SK-N-SH (cell line): ENCODE results near the gene STK32A. TPM values are rescaled to one million over a fixed set of nuclear protein-coding genes. Genes with fewer than 3 reads are reported as not detected.

Experiments used
- CTCF ChIA-PET: fragments of 300-600, 350-600 bp; formaldehyde crosslinking; extraction: SDS; loops from one replicate; lab custom pipeline; 2021; lab: Yijun Ruan, JAX
- POLR2A ChIA-PET: fragments of 350-600 bp; sonication (Branson Sonifier 250); formaldehyde crosslinking; extraction: SDS; loops from one replicate; lab custom pipeline; 2020; ENCODE audit warnings: antibody characterized with exemption, inconsistent platforms; lab: Yijun Ruan, JAX
- DNase-seq: peaks from one replicate; pipeline ENCODE4 v3.0.0; 2012
- H2AFZ ChIP-seq: fragments of 200-600 bp; sonication (generic); 2 replicates; pipeline ENCODE4 v1.8.1; 2016; ENCODE audit warnings: antibody characterized with exemption, mild to moderate bottlenecking, low read depth
- H3F3A ChIP-seq: fragments of 200-600 bp; sonication (generic); replicated peaks from 2 replicates; pipeline ENCODE3; 2016; ENCODE audit warnings: antibody characterized with exemption, mild to moderate bottlenecking; ENCODE audit not compliant: insufficient read depth
- H3K27ac ChIP-seq, 2 experiments: fragments of 200-500 bp in 1 of 2; fragments of 200-600 bp in 1 of 2; sonication (Bioruptor generic) in 1 of 2; sonication (generic), shearing (Covaris generic) in 1 of 2; 2 replicates each; pipeline versions ENCODE4 v1.5.1 to v1.6.1; 2014 to 2016; ENCODE audit warnings: low read depth in 2 of 2, inconsistent platforms in 1 of 2, low read length in 1 of 2, mild to moderate bottlenecking in 1 of 2, mixed read lengths in 1 of 2
- H3K27me3 ChIP-seq: fragments of 200-600 bp; sonication (generic), shearing (Covaris generic); 2 replicates; pipeline ENCODE4 v1.6.1; 2016; ENCODE audit warnings: mixed run types; ENCODE audit not compliant: insufficient read depth
- H3K36me3 ChIP-seq, 2 experiments: fragments of 200-500 bp in 1 of 2; fragments of 200-600 bp in 1 of 2; sonication (Bioruptor generic) in 1 of 2; sonication (generic) in 1 of 2; replicated peaks in 1 of 2; 2 replicates each; pipeline versions ENCODE3 to v1.5.1; 2014 to 2016; ENCODE audit warnings: low read length in 1 of 2, mild to moderate bottlenecking in 1 of 2; ENCODE audit not compliant: insufficient read depth in 2 of 2, control insufficient read depth in 1 of 2
- H3K4me1 ChIP-seq, 2 experiments: fragments of 200-500 bp in 1 of 2; fragments of 200-600 bp in 1 of 2; sonication (Bioruptor generic) in 1 of 2; sonication (generic), shearing (Covaris generic) in 1 of 2; 2 replicates each; pipeline versions ENCODE4 v1.5.1 to v1.6.1; 2014 to 2016; ENCODE audit warnings: low read depth in 1 of 2, low read length in 1 of 2, mixed run types in 1 of 2; ENCODE audit not compliant: insufficient read depth in 2 of 2, control insufficient read depth in 1 of 2
- H3K4me2 ChIP-seq: fragments of 200-600 bp; sonication (generic), shearing (Covaris generic); 2 replicates; pipeline ENCODE4 v1.6.1; 2017; ENCODE audit warnings: mixed run types
- H3K4me3 ChIP-seq, 2 experiments: fragments of 200-500 bp in 1 of 2; fragments of 200-600 bp in 1 of 2; sonication (Bioruptor generic) in 1 of 2; sonication (generic), shearing (Covaris generic) in 1 of 2; 2 replicates each; pipeline versions ENCODE4 v1.5.1 to v1.8.1; 2014 to 2016; ENCODE audit warnings: low read depth in 2 of 2, inconsistent platforms in 1 of 2, low read length in 1 of 2, mild to moderate bottlenecking in 1 of 2, mixed read lengths in 1 of 2, moderate library complexity in 1 of 2
- H3K79me2 ChIP-seq: fragments of 200-600 bp; sonication (generic); 2 replicates; pipeline ENCODE4 v1.8.1; 2017; ENCODE audit warnings: mild to moderate bottlenecking; ENCODE audit not compliant: insufficient read depth
- H3K9ac ChIP-seq: fragments of 200-600 bp; sonication (generic); 2 replicates; pipeline ENCODE4 v1.6.1; 2017; ENCODE audit warnings: mixed run types
- H3K9me2 ChIP-seq: fragments of 200-600 bp; sonication (generic); 2 replicates; pipeline ENCODE4 v1.6.1; 2017; ENCODE audit warnings: mixed run types
- H3K9me3 ChIP-seq: fragments of 200-600 bp; sonication (generic); 2 replicates; pipeline ENCODE4 v1.6.1; 2017; ENCODE audit warnings: mixed run types, mild to moderate bottlenecking, moderate library complexity
- H4K20me1 ChIP-seq: fragments of 200-600 bp; sonication (generic); 2 replicates; pipeline ENCODE4 v1.6.1; 2017; ENCODE audit warnings: mild to moderate bottlenecking, mixed run types; ENCODE audit not compliant: insufficient read depth
- CHD2 ChIP-seq: fragments of 150-350 bp; IDR thresholded peaks from 2 replicates; pipeline ENCODE4 v1.6.1; 2018; ENCODE audit warnings: low read length; ENCODE audit not compliant: partially characterized antibody
- ELF1 ChIP-seq: IDR thresholded peaks from 2 replicates; pipeline ENCODE4 v1.4.0; 2012
- EZH2phosphoT487 ChIP-seq: fragments of 200-600 bp; sonication (generic); IDR thresholded peaks from 2 replicates; pipeline ENCODE4 v1.6.1; 2017; ENCODE audit warnings: low read depth, mixed run types, mild to moderate bottlenecking, antibody characterized with exemption, moderate library complexity, borderline replicate concordance
- FOXM1 ChIP-seq: IDR thresholded peaks from 2 replicates; pipeline ENCODE4 v1.4.0; 2012; ENCODE audit warnings: low read depth, mild to moderate bottlenecking
- MAX ChIP-seq: IDR thresholded peaks from 2 replicates; pipeline ENCODE4 v1.4.0; 2012; ENCODE audit warnings: low read depth
- MEF2A ChIP-seq: IDR thresholded peaks from 2 replicates; pipeline ENCODE4 v1.4.0; 2012; ENCODE audit warnings: low read depth, borderline replicate concordance
- NRF1 ChIP-seq: IDR thresholded peaks from 2 replicates; pipeline ENCODE4 v1.6.1; 2012; ENCODE audit warnings: low read depth, mild to moderate bottlenecking, low read length
- PBX3 ChIP-seq: IDR thresholded peaks from 2 replicates; pipeline ENCODE4; 2012
- RCOR1 ChIP-seq: fragments of 150-350 bp; IDR thresholded peaks from 2 replicates; pipeline ENCODE4 v1.6.1; 2017; ENCODE audit warnings: antibody characterized with exemption, low read length
- REST ChIP-seq: IDR thresholded peaks from 2 replicates; pipeline ENCODE4 v1.6.1; 2012; ENCODE audit warnings: mild to moderate bottlenecking, low read depth, low read length, moderate library complexity
- RXRA ChIP-seq: IDR thresholded peaks from 2 replicates; pipeline ENCODE4 v1.4.0; 2012; ENCODE audit warnings: low read depth, mild to moderate bottlenecking, borderline replicate concordance
- SIN3A ChIP-seq: IDR thresholded peaks from 2 replicates; pipeline ENCODE4 v1.6.1; 2012; ENCODE audit warnings: low read depth, mild to moderate bottlenecking, low read length, moderate library complexity, borderline replicate concordance
- SMC3 ChIP-seq: IDR thresholded peaks from 2 replicates; pipeline ENCODE4 v1.6.1; 2012; ENCODE audit warnings: low read depth, low read length, improper control_type of control experiment
- TAF1 ChIP-seq: IDR thresholded peaks from 2 replicates; pipeline ENCODE4 v1.6.1; 2012; ENCODE audit warnings: low read depth, mild to moderate bottlenecking, low read length, moderate library complexity, borderline replicate concordance
- TCF12 ChIP-seq: IDR thresholded peaks from 2 replicates; pipeline ENCODE4 v1.4.0; 2012
- TEAD4 ChIP-seq: IDR thresholded peaks from 2 replicates; pipeline ENCODE4 v1.4.0; 2012; ENCODE audit warnings: mild to moderate bottlenecking, borderline replicate concordance; ENCODE audit not compliant: insufficient read depth
- USF1 ChIP-seq: IDR thresholded peaks from 2 replicates; pipeline ENCODE4 v1.4.0; 2012; ENCODE audit warnings: low read depth, borderline replicate concordance
- USF2 ChIP-seq: fragments of 150-350 bp; IDR thresholded peaks from 2 replicates; pipeline ENCODE4 v1.6.1; 2017; ENCODE audit warnings: antibody characterized with exemption, low read length, low read depth, borderline replicate concordance
- WGBS: methylation state at CpG from one replicate; pipeline ENCODE4 v1.1.6; 2017; ENCODE audit warnings: low lambda C conversion rate; 5-methylcytosine and 5-hydroxymethylcytosine counted together
- polyA plus RNA-seq, 3 experiments: library from polyadenylated mRNA; depleted of rRNA; stranded (reverse); fragments of >200 nt; gene quantifications; 2 replicates each; pipeline ENCODE4 v1.2.3, GENCODE V29; 2012

The STK32A gene
- polyA plus RNA-seq, 1 of the 3 experiments (the other 2 are of a cell fraction): 0.20 TPM

- no peak for TF ChIP-seq RCOR1
- no peak for TF ChIP-seq TCF12
- no peak for TF ChIP-seq NRF1
- no peak for TF ChIP-seq MAX
- TF ChIP-seq, all 33 proteins: peak for 0
Measured at GRCh38 chr5:147203213-147203612, 31.6 kb upstream of the STK32A start (continued).

GRCh38 chr5:147204576-147204975 lies 30.2 kb upstream of the STK32A start:
- WGBS: 45% methylated on average over 2 of the region's 2 CpGs
- no peak overlapping the region for H3K27ac ChIP-seq
- no peak overlapping the region for H2AFZ ChIP-seq
- H3K79me2 ChIP-seq: no peaks in the 10 kb centered on the region
- no peaks in the 10 kb centered on the region for H3F3A ChIP-seq
- no peaks in the 10 kb centered on the region for H3K27me3 ChIP-seq
- no peaks in the 10 kb centered on the region for H3K9me3 ChIP-seq
- TF ChIP-seq EZH2phosphoT487 (no peak), ELF1 (no peak), SIN3A (no peak), REST (no peak), SMC3 (no peak), TAF1 (no peak), USF2 (no peak), MEF2A (no peak), USF1 (no peak), TEAD4 (no peak), FOXM1 (no peak), PBX3 (no peak), CHD2 (no peak), RXRA (no peak)
- TF ChIP-seq, all 33 proteins: peak for 0
- no peaks in the 10 kb centered on the region for H3K9me2 ChIP-seq
- H3K4me1 ChIP-seq: no peaks in the 10 kb centered on the region; a peak in 1 of 4 replicates
- no peaks in the 10 kb centered on the region for H3K36me3 ChIP-seq
- DNase-seq: no peak
- CTCF ChIA-PET: interaction anchor here (1.5 to 1.6 kb wide), 2 partner anchors 16 to 372 kb away, joined by 3 to 6 read pairs; no protein-coding TSS in a partner anchor
- no peaks in the 10 kb centered on the region for H4K20me1 ChIP-seq
- POLR2A ChIA-PET: no interaction called here
- no peak overlapping the region for H3K4me3 ChIP-seq
- no peak overlapping the region for H3K4me2 ChIP-seq
- H3K9ac ChIP-seq: no peak overlapping the region
